Measurements from ENCODE around the gene DRC1. TPM values are rescaled to one million over a fixed set of nuclear protein-coding genes. Genes with fewer than 3 reads are reported as not detected.
"Not testable (repeated sequence)": the region's sequence is repeated elsewhere in the genome, so short reads cannot be mapped to it uniquely, and the experiment has no call there.

DRC1 gene
- total RNA-seq, 1 experiment from 2014 or later = 0.18 TPM

DNA sequence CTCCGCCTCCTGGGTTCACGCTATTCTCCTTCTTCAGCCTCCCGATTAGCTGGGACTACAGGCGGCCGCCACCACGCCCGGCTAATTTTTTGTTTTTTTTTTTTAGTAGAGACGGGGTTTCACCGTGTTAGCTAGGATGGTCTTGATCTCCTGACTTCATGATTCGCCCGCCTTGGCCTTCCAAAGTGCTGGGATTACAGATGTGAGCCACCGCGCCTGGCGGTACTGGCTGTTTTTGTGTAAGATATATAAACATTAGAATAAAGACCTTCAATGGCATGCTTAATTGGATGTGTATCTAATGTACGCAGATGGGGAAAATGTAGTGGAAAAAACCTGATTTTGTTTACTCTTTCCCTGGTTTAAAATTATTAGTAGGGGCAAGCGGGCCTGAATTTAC, 47.3 kb upstream of the DRC1 start:
- H3K36me3 ChIP-seq (ENCODE audit: control insufficient read depth, insufficient read depth, low read length); DNase-seq (ENCODE audit: low read depth, low spot score); BruUV-seq (replicated peaks); intact Hi-C loops (cut with micrococcal nuclease; ENCODE audit: unreplicated experiment); ATAC-seq; H3K4me1 ChIP-seq (ENCODE audit: control insufficient read depth, insufficient read depth, low read length); H3K9me3 ChIP-seq (ENCODE audit: control insufficient read depth, insufficient read depth, low read depth, low read length); H3K27ac ChIP-seq (ENCODE audit: low read length); H3K4me3 ChIP-seq (ENCODE audit: low read depth in 2 of 2, low read length in 2 of 2); H3K27me3 ChIP-seq (ENCODE audit: control insufficient read depth, insufficient read depth, low read length); in situ Hi-C loops (cut with HindIII; ENCODE audit: low pct_unique_long_range_greater_than_20kb, low sequenced_read_pairs): not testable (repeated sequence)
- ChIA-PET POLR2A (interaction anchor here (0.7 kb wide), 1 partner anchor 13 kb away, joined by 3 read pairs; no protein-coding TSS in a partner anchor), CTCF (interaction anchor here (0.6 kb wide), 1 partner anchor 587 kb away, joined by 6 read pairs; no protein-coding TSS in a partner anchor)

- ATAC-seq (no peak), DNase-seq (ENCODE audit: low read depth, low spot score) (no peak)
- in situ Hi-C loops (cut with HindIII; ENCODE audit: low pct_unique_long_range_greater_than_20kb, low sequenced_read_pairs) (no loop called here), intact Hi-C loops (cut with micrococcal nuclease; ENCODE audit: unreplicated experiment) (no loop called here)
- H3K27ac ChIP-seq (ENCODE audit: low read length) = no peak overlapping the region
- no peak overlapping the region for H3K4me3 ChIP-seq (ENCODE audit: low read depth in 2 of 2, low read length in 2 of 2)
- no peaks in the 10 kb centered on the region for H3K27me3 ChIP-seq (ENCODE audit: control insufficient read depth, insufficient read depth, low read length)
- ChIA-PET CTCF (interaction anchor here (0.6 kb wide), 1 partner anchor 586 kb away, joined by 6 read pairs; no protein-coding TSS in a partner anchor), POLR2A (interaction anchor here (0.7 kb wide), 1 partner anchor 13 kb away, joined by 3 read pairs; no protein-coding TSS in a partner anchor)
- H3K9me3 ChIP-seq (ENCODE audit: control insufficient read depth, insufficient read depth, low read depth, low read length) = no peaks in the 10 kb centered on the region
- H3K36me3 ChIP-seq (ENCODE audit: control insufficient read depth, insufficient read depth, low read length) = no peaks in the 10 kb centered on the region
- no peak for TF ChIP-seq SIN3A (IDR thresholded peaks at IDR 0.05; ENCODE audit: borderline replicate concordance, insufficient read depth, low read depth, low read length)
- TF ChIP-seq TCF7L2 (IDR thresholded peaks at IDR 0.05; ENCODE audit: low read depth, low read length) = no peak
- no peak for TF ChIP-seq REST (IDR thresholded peaks at IDR 0.05; ENCODE audit: insufficient read depth in 1 of 2, low read depth in 2 of 2, low read length in 1 of 2)
- TF ChIP-seq POLR2AphosphoS5 (IDR thresholded peaks at IDR 0.05; ENCODE audit: low read depth, low read length) = no peak
- no peak for TF ChIP-seq CTCF (IDR thresholded peaks at IDR 0.05)
- H3K4me1 ChIP-seq (ENCODE audit: control insufficient read depth, insufficient read depth, low read length) = no peaks in the 10 kb centered on the region
- no TSS peak for BruUV-seq (replicated peaks)
These were observed 46.4 kb upstream of the DRC1 start for GRCh38 chr2:26355038-26355995.

DNA sequence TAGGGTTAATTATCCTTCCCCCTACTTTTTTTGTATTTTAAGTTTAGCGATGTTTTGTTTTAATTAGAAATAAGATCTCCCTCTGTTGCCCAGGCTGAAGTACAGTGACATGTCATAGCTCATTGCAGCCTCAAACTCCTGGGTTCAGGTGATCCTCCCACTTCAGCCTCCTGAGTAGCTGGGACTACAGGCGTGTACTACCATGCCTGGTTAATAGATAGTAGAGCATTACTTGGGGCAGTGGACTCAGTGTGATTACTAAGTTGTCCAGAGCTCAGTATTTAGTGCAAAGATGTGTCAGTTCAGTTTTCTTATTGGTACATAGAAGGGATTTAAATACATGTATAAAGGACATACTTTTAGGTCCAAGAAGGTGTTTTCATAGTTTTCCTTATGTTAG, 45.6 kb upstream of the DRC1 start:
- Histone ChIP-seq H3K27ac (ENCODE audit: low read length) (no peak overlapping the region), H3K36me3 (ENCODE audit: control insufficient read depth, insufficient read depth, low read length) (no peaks in the 10 kb centered on the region), H3K9me3 (ENCODE audit: control insufficient read depth, insufficient read depth, low read depth, low read length) (no peaks in the 10 kb centered on the region), H3K4me1 (ENCODE audit: control insufficient read depth, insufficient read depth, low read length) (no peaks in the 10 kb centered on the region), H3K4me3 (ENCODE audit: low read depth in 2 of 2, low read length in 2 of 2) (no peak overlapping the region), H3K27me3 (ENCODE audit: control insufficient read depth, insufficient read depth, low read length) (no peaks in the 10 kb centered on the region)
- ChIA-PET CTCF (no interaction called here), POLR2A (no interaction called here)
- in situ Hi-C loops (cut with HindIII; ENCODE audit: low pct_unique_long_range_greater_than_20kb, low sequenced_read_pairs) (no loop called here), intact Hi-C loops (cut with micrococcal nuclease; ENCODE audit: unreplicated experiment) (no loop called here)
- no peak for DNase-seq (ENCODE audit: low read depth, low spot score)
- ATAC-seq = no peak
- no TSS peak for BruUV-seq (replicated peaks)
- TF ChIP-seq CTCF (IDR thresholded peaks at IDR 0.05) (no peak), SIN3A (IDR thresholded peaks at IDR 0.05; ENCODE audit: borderline replicate concordance, insufficient read depth, low read depth, low read length) (no peak), REST (IDR thresholded peaks at IDR 0.05; ENCODE audit: insufficient read depth in 1 of 2, low read depth in 2 of 2, low read length in 1 of 2) (no peak), TCF7L2 (IDR thresholded peaks at IDR 0.05; ENCODE audit: low read depth, low read length) (no peak), POLR2AphosphoS5 (IDR thresholded peaks at IDR 0.05; ENCODE audit: low read depth, low read length) (no peak)
